Bone marrow (tissue), 2 donors: Measurements from ENCODE around the gene TRPV3.
"Not testable (repeated sequence)": the region's sequence is repeated elsewhere in the genome, so short reads cannot be mapped to it uniquely, and the experiment has no call there.

Experiments
- DNase-seq, 2 donors: peaks; one replicate each; lab custom pipeline; 2025; lab: John Stamatoyannopoulos, UW

Gene TRPV3

GRCh38 chr17:3524024-3524423, 33.6 kb downstream of the TRPV3 start:
- DNase-seq = no peak

GRCh38 chr17:3519472-3519871, 38.1 kb downstream of the TRPV3 start:
- DNase-seq = not testable (repeated sequence)

- DNase-seq = no peak
Measured at GRCh38 chr17:3514873-3515272, 42.7 kb downstream of the TRPV3 start.

- DNase-seq = not testable (repeated sequence)
Measured at GRCh38 chr17:3514167-3514566, 43.4 kb downstream of the TRPV3 start.

GRCh38 chr17:3513305-3514035, 44.1 kb downstream of the TRPV3 start:
- DNase-seq = no peak

- no peak for DNase-seq
Measured at GRCh38 chr17:3512505-3513171, 45.0 kb downstream of the TRPV3 start.

GRCh38 chr17:3511852-3512504, 45.6 kb downstream of the TRPV3 start:
- no peak for DNase-seq

DNA sequence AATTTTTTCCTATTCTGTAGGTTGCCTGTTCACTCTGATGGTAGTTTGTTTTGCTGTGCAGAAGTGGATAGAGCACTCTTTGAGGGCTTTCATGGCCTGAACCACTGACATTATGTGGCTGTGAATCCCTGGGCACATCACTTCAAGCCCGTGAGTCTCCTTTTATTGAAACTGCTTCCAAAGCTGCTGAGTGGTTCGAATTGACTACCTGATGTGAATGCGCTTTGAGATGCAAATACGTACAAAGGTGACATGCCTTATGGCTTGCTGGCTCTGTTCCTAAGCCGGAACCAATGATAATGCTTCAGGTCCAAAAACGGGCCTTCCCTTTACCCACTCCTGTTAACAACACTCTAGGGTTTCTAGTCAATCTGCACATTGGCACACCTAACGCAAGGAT, 47.5 kb downstream of the TRPV3 start:
- no peak for DNase-seq

GRCh38 chr17:3507869-3508268, 49.7 kb downstream of the TRPV3 start:
- no peak for DNase-seq

DNA sequence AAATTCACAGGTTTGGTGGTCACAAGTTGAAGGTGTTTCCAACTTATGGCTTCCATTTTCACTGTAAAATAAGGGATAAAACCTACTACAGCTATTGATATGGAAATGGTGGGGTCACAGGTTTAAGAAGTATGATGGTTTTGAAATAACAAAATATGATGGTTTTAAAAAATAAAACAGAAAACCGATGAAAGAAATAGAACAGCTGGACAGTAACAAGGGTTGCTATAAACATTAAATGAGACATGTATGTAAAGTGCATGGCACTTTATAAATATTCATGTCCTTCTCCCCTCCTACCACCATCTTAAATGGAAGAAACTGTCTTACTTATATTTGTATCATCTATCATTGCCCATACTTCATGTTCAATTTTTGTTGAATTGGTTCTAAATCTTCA, 50.5 kb downstream of the TRPV3 start:
- no peak for DNase-seq

- DNase-seq = no peak
Measured at GRCh38 chr17:3506054-3506453, 51.6 kb downstream of the TRPV3 start.

DNA sequence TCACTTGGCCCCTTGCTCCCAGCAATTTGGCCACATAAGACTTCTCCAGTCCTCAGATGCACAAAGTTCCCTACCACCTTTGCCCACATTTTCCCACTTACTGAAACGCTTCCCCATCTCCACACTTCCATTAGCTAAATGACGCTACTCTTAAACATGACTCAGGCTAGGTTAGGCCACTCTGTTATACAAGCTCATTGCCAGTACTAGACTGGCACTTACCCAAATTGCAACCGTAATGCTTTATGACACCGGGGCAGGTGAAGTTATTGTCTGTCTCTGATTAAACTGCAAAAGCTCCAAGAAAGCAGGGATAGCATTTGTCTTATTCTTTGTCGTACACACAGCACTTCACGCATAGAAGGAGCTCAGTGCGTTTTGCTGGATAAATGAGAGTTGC, 52.6 kb downstream of the TRPV3 start:
- DNase-seq = no peak

GRCh38 chr17:3503285-3503684, 54.3 kb downstream of the TRPV3 start:
- DNase-seq = no peak

DNA sequence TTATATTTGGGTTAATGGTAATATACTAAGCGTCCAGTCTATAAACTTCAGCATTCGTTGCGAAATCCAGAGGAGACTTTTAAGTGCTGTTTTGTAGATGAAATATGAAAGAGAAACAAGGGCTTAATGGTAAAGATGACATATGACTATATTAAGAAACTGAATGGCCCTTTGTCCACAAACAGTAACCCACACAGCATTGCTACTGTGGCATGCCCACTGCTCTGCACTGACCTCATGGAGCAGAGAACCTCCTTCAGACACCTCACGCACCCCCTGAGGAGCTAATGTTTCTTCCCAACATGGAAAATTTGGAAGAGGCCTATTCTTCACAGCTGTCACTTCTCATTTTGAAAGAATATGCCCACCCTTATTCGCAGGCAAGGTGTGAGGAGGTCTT, 55.1 kb downstream of the TRPV3 start:
- no peak for DNase-seq

GRCh38 chr17:3501344-3501743, 56.3 kb downstream of the TRPV3 start:
- DNase-seq = no peak

- DNase-seq = no peak
Measured at GRCh38 chr17:3497101-3497500, 60.5 kb downstream of the TRPV3 start.

- DNase-seq = no peak
Measured at GRCh38 chr17:3485481-3486068, 72.0 kb downstream of the TRPV3 start.

GRCh38 chr17:3482852-3483251, 74.8 kb downstream of the TRPV3 start:
- no peak for DNase-seq

GRCh38 chr17:3479988-3480387, 77.6 kb downstream of the TRPV3 start:
- no peak for DNase-seq

DNA sequence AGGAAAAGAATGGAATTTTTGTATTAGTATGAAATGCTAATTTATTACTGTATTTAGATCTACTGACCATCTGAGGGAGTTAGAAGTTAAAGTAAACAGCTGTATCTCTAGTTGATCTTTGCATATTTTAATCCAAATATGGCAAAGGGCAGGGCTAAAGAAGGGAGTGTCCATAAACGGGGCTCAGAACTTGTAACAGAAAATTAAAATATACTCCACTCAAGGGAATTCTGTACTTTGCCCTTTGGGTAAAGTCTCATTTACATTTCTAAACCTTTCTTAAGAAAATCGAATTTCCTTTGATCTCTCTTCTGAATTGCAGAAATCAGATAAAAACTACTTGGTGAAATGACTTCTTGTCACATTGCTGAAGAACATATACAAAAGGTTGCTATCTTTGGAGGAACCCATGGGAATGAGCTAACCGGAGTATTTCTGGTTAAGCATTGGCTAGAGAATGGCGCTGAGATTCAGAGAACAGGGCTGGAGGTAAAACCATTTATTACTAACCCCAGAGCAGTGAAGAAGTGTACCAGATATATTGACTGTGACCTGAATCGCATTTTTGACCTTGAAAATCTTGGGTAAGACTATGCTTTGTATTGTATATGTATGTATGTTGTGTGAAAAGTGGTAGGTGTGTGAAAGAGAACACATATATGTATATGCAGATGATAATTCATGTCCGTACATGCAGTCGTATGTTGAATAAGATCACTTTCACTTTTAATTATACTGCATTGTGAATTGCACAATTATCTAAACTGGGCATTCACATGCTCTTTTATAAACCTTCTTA, 81.6 kb downstream of the TRPV3 start, which contains the start of gene ASPA:
ASPA (plus strand) TSS at position 186 of the 799 bp plus-strand sequence; CDS start at position 349, 163 bp downstream.
- no peak for DNase-seq

DNA sequence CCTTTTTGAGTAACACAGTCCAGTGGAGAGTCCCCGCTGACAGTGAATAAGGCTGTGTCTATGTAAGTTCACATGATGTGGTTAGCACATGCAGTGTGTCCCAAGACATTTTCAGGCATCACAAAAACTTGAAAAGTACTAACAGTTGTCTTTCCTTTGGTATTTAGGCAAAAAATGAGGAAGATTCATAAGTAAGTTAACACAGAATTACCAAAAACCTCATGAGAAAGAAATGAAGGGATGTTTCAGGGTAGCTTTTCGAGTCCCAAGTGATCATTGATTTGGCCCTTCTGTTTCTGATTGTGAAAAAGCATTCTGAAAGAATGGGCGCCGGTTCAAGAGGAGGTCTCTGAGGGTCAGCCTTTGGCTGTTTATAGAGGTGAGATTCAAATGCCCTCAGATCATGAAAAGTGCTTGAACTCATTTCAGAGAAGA, 82.3 kb downstream of the TRPV3 start:
- no peak for DNase-seq

GRCh38 chr17:3474212-3474611, 83.4 kb downstream of the TRPV3 start:
- DNase-seq = no peak
